ENCODE data around the gene STRADA.
"Not testable (repeated sequence)": the region's sequence is repeated elsewhere in the genome, so short reads cannot be mapped to it uniquely, and the experiment has no call there.

The STRADA gene

GRCh38 chr17:63754046-63754445 lies 12.4 kb upstream of the STRADA start:
- no peak for DNase-seq

GRCh38 chr17:63753215-63753614 lies 11.6 kb upstream of the STRADA start:
- no peak for DNase-seq

DNA sequence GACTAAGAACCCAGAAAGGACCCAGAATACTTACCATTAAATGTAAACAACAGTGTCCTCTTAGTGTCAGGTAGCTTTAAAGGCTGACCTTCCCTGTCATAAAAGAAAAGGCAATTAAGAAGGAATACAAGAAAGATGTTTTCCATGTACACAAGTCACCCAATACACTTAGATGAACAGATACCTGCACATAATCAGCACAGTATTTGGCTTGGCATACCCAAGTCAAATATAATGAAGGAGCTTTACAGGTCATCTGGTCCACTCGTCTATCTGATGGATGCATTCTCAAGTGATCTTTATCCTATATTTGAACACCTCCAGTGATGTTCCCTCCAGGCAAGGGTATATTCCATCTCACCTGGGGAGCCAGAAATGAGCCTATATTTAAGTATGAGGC lies 11.1 kb upstream of the STRADA start:
- DNase-seq = no peak

- DNase-seq = no peak
Measured at GRCh38 chr17:63751806-63752205, 10.2 kb upstream of the STRADA start.

GRCh38 chr17:63741143-63741407 lies 524 bp downstream of the STRADA start:
- DNase-seq = no peak

- DNase-seq = no peak
Measured at GRCh38 chr17:63740464-63741142, 996 bp downstream of the STRADA start.

DNA sequence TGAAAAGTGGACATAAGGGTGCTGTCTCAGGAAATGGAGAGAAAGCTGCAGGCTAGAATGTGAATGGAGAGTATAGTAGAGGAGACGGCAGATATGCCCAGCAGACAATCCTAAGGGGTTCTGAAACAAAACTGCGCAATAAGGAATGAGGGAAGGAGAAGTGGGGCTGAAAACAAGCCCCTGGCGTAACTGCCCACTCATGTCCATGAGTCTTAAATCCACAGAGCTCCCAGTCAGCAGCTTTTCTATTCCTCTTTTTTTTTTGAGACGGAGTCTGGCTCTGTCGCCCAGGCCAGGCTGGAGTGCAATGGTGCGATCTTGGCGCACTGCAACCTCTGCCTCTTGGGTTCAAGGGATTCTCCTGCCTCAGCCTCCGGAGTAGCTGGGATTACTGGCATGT lies 5.9 kb downstream of the STRADA start:
- DNase-seq = no peak

DNA sequence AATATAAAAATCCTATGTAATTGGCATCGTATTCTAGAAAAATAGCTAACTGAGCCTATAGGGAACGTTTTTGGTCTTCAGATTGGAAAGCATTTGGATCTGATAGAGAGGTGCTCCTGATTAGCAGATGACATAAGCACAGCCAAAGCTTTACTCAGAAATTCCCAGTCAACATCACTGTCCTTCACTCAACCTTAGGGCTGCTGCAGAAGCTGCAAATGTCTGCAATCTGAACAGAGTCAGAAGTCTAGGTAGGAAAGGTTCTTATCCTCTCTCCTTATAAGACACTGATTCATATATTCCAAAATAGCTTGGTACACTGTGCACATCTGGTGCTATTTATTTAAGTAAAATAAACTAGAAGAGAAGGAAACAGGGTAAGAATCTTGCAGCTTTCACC lies 19.2 kb downstream of the STRADA start:
- no peak for DNase-seq

- not testable (repeated sequence) for DNase-seq
Measured at GRCh38 chr17:63720194-63720593, 21.4 kb downstream of the STRADA start.

- no peak for DNase-seq
Measured at GRCh38 chr17:63718988-63719387, 22.6 kb downstream of the STRADA start.

DNA sequence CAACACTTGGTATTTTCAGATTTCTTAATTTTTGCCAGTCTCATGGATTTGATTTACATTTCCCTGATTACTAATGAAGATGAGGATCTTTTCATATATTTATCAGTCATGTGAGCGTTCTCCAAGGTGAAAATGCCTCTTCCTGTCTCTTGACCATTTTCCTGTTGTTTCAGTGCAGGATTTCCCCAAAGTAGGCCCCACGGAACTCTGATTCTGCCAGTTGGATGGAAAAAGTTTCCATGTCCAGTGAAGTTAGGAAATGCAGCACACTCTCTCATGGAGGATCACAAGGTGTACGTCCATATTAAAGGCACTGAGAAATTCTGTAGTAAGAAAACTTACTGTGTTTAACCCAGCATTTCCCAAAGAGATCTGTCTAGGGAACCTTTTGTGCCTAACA lies 25.2 kb downstream of the STRADA start:
- DNase-seq = no peak

DNA sequence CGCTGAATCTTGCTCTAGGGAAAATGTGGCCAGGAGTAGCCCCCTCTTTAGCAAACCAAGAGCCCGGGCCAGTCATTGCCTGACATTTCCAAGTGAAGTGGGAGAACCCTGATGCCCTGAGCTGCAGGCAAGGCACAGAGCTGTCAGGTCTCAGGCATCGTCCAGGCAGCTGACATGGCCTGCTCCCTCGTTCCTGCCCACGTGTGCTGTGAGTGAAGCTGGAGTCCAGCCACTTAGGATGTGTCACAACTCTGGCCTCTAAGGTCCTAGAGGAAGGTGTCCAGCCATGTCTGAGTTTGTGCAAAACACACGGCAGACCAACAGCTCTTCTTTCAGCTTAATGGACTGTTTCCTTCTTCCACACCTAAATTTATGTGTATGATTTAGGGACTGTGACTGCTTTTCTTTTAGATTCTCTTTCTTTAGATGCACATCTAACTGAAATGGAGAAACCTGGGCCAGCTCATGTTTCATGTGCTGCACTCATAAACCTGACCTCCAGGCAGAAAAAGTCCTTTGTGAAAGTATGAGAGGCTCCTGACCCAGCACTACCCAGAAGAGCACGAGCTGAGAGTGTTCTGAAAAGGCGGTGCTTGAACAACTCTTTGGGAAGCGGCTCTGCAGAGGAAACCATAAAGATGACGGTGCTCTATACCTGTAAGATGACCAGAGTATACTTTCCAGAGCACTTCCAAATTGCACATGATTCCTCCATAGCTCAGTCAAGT lies 26.9 kb downstream of the STRADA start:
- DNase-seq = no peak

- DNase-seq = no peak
Measured at GRCh38 chr17:63709110-63709509, 32.5 kb downstream of the STRADA start.

DNA sequence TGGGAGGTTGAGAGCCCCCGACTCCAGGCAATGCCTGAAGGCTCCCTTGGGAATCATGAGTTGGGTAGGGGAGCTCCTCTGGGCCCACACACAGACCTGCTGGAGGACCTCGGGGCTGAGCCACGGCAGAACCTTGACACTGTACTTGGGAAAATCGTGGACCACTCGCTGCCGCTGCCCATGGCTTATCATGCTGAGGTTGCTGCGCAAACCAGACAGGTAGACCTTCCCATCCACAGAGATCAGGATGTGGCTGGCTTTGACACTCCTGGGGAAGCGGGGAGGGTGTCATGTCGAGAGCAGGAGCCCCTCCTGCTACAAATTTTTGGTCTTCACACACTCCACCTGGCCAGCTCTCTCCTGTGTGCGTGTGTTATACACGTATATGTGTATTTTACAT lies 34.4 kb downstream of the STRADA start:
- DNase-seq = no peak

DNA sequence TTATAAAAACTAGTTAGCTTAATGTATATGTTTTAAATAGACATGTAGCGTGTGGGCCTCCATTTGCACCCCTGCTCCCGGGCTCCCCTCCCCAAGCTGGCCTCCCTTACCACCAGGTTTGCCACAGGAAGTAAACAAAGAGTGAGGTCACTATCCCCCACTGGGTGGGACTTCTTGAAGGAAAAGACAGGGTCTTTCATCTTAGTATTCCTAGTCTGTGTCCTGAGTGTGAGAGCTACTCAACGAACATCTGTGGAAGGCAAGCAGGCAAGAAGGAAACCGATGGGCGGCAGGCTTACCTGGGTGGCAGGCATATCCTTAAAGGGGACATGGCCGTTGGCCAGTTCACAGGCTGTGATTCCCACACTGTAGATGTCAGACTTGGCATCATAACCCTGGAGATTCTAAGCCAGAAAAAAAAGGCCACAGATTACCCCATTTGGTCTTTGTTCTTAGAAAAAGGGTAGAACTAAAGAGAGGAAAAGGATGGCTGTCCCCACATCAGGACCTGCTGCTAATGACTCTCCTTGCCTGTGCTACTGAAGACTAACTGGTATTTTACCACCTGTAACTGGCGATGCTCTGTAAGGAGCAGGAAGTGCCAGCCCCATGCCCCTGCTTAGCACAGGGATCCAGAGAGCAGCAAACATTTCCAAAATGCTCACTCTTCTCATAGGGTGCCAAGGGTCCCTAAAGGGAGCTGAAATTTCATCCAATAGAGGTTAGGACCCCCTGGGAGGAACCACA lies 35.1 kb downstream of the STRADA start:
- DNase-seq = no peak

GRCh38 chr17:63705657-63706056 lies 35.9 kb downstream of the STRADA start:
- DNase-seq = no peak

DNA sequence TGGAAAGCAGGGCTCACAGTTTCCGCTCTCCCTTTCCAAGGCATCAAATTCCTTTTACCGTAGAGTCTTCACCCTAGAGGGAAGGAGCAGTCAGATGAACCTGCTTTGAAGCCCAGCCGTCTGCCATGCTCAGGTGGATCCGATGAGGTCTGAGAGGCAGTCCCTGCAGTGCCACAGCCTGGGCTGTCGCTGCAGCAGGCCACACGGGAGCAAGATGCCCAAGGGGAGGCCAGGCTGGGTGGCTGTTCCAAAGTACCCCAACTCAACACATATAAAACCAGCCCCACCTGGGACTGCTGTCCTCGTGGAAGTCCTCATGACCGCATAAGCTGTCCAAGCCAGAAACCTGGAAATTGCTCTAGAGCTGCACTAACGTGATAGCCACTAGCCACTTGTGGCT lies 36.8 kb downstream of the STRADA start:
- DNase-seq = no peak

- no peak for DNase-seq
Measured at GRCh38 chr17:63704259-63704576, 37.4 kb downstream of the STRADA start.

DNA sequence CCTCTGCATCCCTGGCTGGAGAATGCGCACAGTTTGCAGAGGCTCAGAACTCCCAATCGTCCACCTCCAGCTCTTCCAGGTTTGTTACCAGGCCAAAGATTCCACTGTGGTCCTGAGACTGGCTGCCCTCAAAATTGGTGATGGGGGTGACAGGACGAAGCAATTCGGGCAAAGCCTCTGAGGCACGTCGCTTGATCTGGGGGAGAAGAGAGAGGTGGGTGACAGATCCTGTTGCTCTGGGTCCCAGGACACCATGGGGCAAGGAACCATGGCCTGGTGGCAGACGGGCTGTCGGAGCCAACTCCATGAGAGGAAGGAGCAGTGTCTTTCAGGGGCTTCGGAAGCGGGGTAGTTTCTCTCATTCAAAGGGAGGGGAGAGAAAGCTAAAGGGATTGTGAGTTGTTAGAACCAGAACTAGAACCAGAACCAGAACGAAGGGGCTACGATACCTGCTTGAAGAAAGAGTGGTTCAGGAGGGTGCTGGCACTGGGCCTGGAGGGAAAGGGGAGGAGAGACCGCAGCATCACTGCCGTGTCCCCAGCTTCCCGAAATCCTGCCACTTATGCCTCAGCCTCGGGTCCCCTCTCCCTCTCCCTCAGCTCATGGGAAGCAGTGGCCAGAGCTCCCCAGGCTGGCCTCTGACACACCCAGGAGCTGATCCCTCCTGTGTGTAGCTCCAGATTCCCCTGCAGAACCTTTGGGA lies 37.9 kb downstream of the STRADA start:
- no peak for DNase-seq

DNA sequence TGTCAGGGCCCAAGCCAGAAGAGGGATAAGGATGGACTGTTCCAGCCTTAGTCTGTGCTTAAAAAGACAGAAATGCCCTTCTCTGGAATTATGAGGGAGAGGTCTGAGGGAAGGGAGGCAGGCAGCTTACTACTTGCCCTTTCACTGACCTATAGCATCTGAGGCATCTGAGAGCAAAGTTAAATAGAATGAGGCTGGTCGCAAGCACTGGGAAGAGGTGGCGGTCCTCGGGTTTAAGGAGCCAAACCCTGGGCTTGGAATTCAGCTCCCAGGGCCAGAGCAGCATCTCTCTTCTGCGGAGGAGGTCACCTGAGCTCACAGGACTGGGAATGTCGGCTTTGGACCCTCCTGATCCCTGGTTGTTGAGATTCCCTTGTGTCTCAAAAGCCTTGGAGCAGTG lies 38.6 kb downstream of the STRADA start:
- no peak for DNase-seq

DNA sequence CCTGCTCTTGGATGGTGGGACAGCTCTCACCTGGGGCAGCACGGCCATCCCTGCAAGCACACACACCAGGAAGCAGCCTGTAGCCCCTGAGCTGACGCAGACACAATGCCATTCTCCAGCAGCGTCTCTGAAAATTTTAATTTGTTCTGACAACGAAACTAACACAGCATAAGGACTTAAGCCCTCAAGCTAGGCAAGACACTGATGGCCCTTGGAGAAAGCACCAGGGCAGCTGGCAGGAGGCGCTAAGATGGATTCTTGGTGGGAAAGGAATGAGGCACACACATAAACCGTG lies 38.9 kb downstream of the STRADA start:
- no peak for DNase-seq

- no peak for DNase-seq
Measured at GRCh38 chr17:63701868-63702720, 39.5 kb downstream of the STRADA start.

- DNase-seq = no peak
Measured at GRCh38 chr17:63701456-63701820, 40.2 kb downstream of the STRADA start.
